Measurements from ENCODE around the gene TSPAN5. TPM values are rescaled to one million over a fixed set of nuclear protein-coding genes. Genes with fewer than 3 reads are reported as not detected.

The TSPAN5 gene
- total RNA-seq, 2 donors from 2014 or later: 7.4 to 11.8 TPM

GRCh38 chr4:98603683-98604521 lies 54.5 kb downstream of the TSPAN5 start:
- Mint-ChIP-seq H3K27ac (no peak overlapping the region), H3K36me3 (ENCODE audit: low read depth) (peaks cover 7% of the 10 kb centered on the region), H3K27me3 (ENCODE audit: insufficient read depth) (no peaks in the 10 kb centered on the region), H3K4me3 (no peak overlapping the region), H3K9me3 (peaks cover 22% of the 10 kb centered on the region), H3K4me1 (peaks cover 25% of the 10 kb centered on the region)
- Histone ChIP-seq H3K4me3 (ENCODE audit: low read length) (no peak overlapping the region), H3K36me3 (ENCODE audit: control insufficient read depth, insufficient read depth, low read length) (no peaks in the 10 kb centered on the region), H3K4me1 (ENCODE audit: control insufficient read depth, insufficient read depth, low read length) (peaks cover 3% of the 10 kb centered on the region), H3K27ac (ENCODE audit: low read depth, low read length) (no peak overlapping the region), H3K9ac (ENCODE audit: extremely low read depth, low read length, poor library complexity, severe bottlenecking) (no peak overlapping the region), H3K27me3 (ENCODE audit: control insufficient read depth, insufficient read depth, low read length, poor library complexity, severe bottlenecking) (no peaks in the 10 kb centered on the region), H3K9me3 (ENCODE audit: control insufficient read depth, low read length) (peaks cover 23% of the 10 kb centered on the region)
- DNase-seq: no peak
- no peak for TF ChIP-seq CTCF (conservative IDR thresholded peaks at IDR 0.05)
- 78 to 87% methylated on average over 6 to 10 of the region's 10 CpGs for WGBS, 2 experiments (ENCODE audit: insufficient coverage in 1 of 2, insufficient read length in 1 of 2)

- H3K27me3 ChIP-seq (ENCODE audit: control insufficient read depth, insufficient read depth, low read length, poor library complexity, severe bottlenecking): no peaks in the 10 kb centered on the region
- no peaks in the 10 kb centered on the region for H3K36me3 ChIP-seq (ENCODE audit: control insufficient read depth, insufficient read depth, low read length)
- no peaks in the 10 kb centered on the region for H3K4me1 ChIP-seq (ENCODE audit: control insufficient read depth, insufficient read depth, low read length)
- no peak overlapping the region for H3K9ac ChIP-seq (ENCODE audit: extremely low read depth, low read length, poor library complexity, severe bottlenecking)
- H3K27ac ChIP-seq (ENCODE audit: low read depth, low read length): no peak overlapping the region
- DNase-seq: no peak
- peaks cover 7% of the 10 kb centered on the region for H3K36me3 Mint-ChIP-seq (ENCODE audit: low read depth)
- peaks cover 29% of the 10 kb centered on the region for H3K9me3 ChIP-seq (ENCODE audit: control insufficient read depth, low read length)
- H3K4me3 Mint-ChIP-seq: no peak overlapping the region
- H3K27me3 Mint-ChIP-seq (ENCODE audit: insufficient read depth): no peaks in the 10 kb centered on the region
- H3K27ac Mint-ChIP-seq: no peak overlapping the region
- H3K4me1 Mint-ChIP-seq: peaks cover 16% of the 10 kb centered on the region
- WGBS, 2 experiments (ENCODE audit: insufficient coverage in 1 of 2, insufficient read length in 1 of 2): 100% methylated on average over 1 of the region's 1 CpG; no CpG with 5 or more reads in 1 of the 2 experiments
- peaks cover 27% of the 10 kb centered on the region for H3K9me3 Mint-ChIP-seq
- TF ChIP-seq CTCF (conservative IDR thresholded peaks at IDR 0.05): no peak
- H3K4me3 ChIP-seq (ENCODE audit: low read length): no peak overlapping the region
These were observed 56.1 kb downstream of the TSPAN5 start for GRCh38 chr4:98602270-98602669.

- no peak overlapping the region for H3K27ac ChIP-seq (ENCODE audit: low read depth, low read length)
- no peak overlapping the region for H3K27ac Mint-ChIP-seq
These were observed 56.7 kb downstream of the TSPAN5 start for GRCh38 chr4:98601708-98602107.

More at GRCh38 chr4:98601708-98602107, 56.7 kb downstream of the TSPAN5 start:
- no peak for DNase-seq
- peaks cover 7% of the 10 kb centered on the region for H3K36me3 Mint-ChIP-seq (ENCODE audit: low read depth)
- no peaks in the 10 kb centered on the region for H3K4me1 ChIP-seq (ENCODE audit: control insufficient read depth, insufficient read depth, low read length)
- H3K9me3 Mint-ChIP-seq: peaks cover 27% of the 10 kb centered on the region
- WGBS, 2 experiments (ENCODE audit: insufficient coverage in 1 of 2, insufficient read length in 1 of 2): 85% methylated on average over 3 of the region's 3 CpGs; no CpG with 5 or more reads in 1 of the 2 experiments
- no peaks in the 10 kb centered on the region for H3K27me3 ChIP-seq (ENCODE audit: control insufficient read depth, insufficient read depth, low read length, poor library complexity, severe bottlenecking)
- H3K9me3 ChIP-seq (ENCODE audit: control insufficient read depth, low read length): peaks cover 29% of the 10 kb centered on the region
- no peak for TF ChIP-seq CTCF (conservative IDR thresholded peaks at IDR 0.05)
- peaks cover 16% of the 10 kb centered on the region for H3K4me1 Mint-ChIP-seq
- no peak overlapping the region for H3K4me3 ChIP-seq (ENCODE audit: low read length)
- no peak overlapping the region for H3K9ac ChIP-seq (ENCODE audit: extremely low read depth, low read length, poor library complexity, severe bottlenecking)
- no peak overlapping the region for H3K4me3 Mint-ChIP-seq
- H3K36me3 ChIP-seq (ENCODE audit: control insufficient read depth, insufficient read depth, low read length): no peaks in the 10 kb centered on the region
- no peaks in the 10 kb centered on the region for H3K27me3 Mint-ChIP-seq (ENCODE audit: insufficient read depth)

Measured in endodermal cell (in vitro differentiated cells).